Upper lobe of right lung (tissue), 1 donor: Measurements from ENCODE around the gene WASL. TPM values are rescaled to one million over a fixed set of nuclear protein-coding genes. Genes with fewer than 3 reads are reported as not detected.

Experiments
- ATAC-seq: fragments of 200-7000 bp; cut with Tn5 transposase; one replicate; pipeline ENCODE4 v1.9.1; 2020; ENCODE audit warnings: mild to moderate bottlenecking, moderate library complexity
- DNase-seq: peaks from one replicate; pipeline ENCODE4 v3.0.0-alpha.2; 2020
- H3K27ac ChIP-seq: fragments of 200-600 bp; one replicate; pipeline ENCODE4 v1.8.0; 2022
- H3K27me3 ChIP-seq: fragments of 200-600 bp; one replicate; pipeline ENCODE4 v1.8.0; 2022; ENCODE audit warnings: mild to moderate bottlenecking
- H3K36me3 ChIP-seq: fragments of 200-600 bp; one replicate; pipeline ENCODE4 v1.8.0; 2022
- H3K4me1 ChIP-seq: fragments of 200-600 bp; one replicate; pipeline ENCODE4 v1.8.0; 2022
- H3K4me3 ChIP-seq: fragments of 200-600 bp; one replicate; pipeline ENCODE4 v1.8.0; 2022; ENCODE audit warnings: mild to moderate bottlenecking
- H3K9me3 ChIP-seq: fragments of 200-600 bp; one replicate; pipeline ENCODE4 v1.8.0; 2022
- CTCF ChIP-seq: fragments of 200-600 bp; IDR thresholded peaks from one replicate; pipeline ENCODE4 v1.8.0; 2022; ENCODE audit warnings: antibody characterized with exemption
- intact Hi-C: fragments of 100-400 bp; cut with DNase I; formaldehyde crosslinking; loops from one replicate; pipeline ENCODE4 v1.11.0; 2022
- total RNA-seq: library from RNA; stranded (reverse); fragmentation: NEBNext Ultra II Directional; extraction: Animal tissue kit (Norgen Biotek cat#: 25700); gene quantifications from one replicate; pipeline ENCODE4 v1.2.1, GENCODE V29; 2021
- donor health status: DM: no; HTN: yes; CAD: no; lungs with severe emphysema.

Gene WASL
- total RNA-seq, 1 donor from 2014 or later: 40.0 TPM

DNA sequence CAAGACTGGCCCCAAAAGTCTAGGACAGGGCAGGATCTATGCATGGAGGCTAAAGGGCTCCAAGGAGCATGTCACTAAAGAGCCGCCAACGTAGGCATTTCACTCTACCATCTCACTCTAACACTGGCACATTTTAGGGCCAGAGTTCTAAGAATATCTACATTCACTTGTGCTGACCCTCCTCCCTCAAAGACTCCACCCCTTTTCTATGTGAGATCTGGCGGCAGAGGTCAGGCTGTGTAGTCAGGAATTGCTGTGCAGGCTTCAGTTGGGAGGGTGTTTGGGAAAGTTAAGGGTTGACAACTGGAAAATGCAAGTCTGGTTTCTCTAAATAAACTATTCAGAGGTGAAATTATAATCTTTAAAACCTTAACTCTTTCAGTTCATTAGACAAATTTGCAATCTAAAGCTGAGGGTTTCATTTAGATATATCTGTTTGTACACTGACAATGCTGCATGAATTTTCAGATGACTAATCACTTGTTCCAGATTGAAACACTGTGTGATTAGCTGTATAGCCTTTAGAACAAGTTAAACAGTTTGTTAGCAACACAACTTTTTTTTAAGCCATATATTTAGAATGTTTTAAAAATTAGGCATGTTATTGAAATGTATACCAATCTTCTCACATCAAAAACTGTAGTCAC is 74.9 kb downstream of the WASL start:
- TF ChIP-seq CTCF: no peak
- ATAC-seq: no peak

GRCh38 chr7:123673137-123673732 is 75.6 kb downstream of the WASL start:
- no peak overlapping the region for H3K4me3 ChIP-seq
- no peaks in the 10 kb centered on the region for H3K36me3 ChIP-seq
- H3K27ac ChIP-seq: no peak overlapping the region
- peaks cover 6% of the 10 kb centered on the region for H3K4me1 ChIP-seq
- ATAC-seq (no peak), DNase-seq (no peak)
- H3K9me3 ChIP-seq: no peaks in the 10 kb centered on the region
- H3K27me3 ChIP-seq: no peaks in the 10 kb centered on the region
- intact Hi-C loops: no loop called here
- TF ChIP-seq CTCF: no peak

More for the DNA sequence above, 74.9 kb downstream of the WASL start:
- no peaks in the 10 kb centered on the region for H3K27me3 ChIP-seq
- H3K4me1 ChIP-seq: peaks cover 6% of the 10 kb centered on the region
- no peak for DNase-seq
- H3K27ac ChIP-seq: no peak overlapping the region
- H3K9me3 ChIP-seq: no peaks in the 10 kb centered on the region
- H3K4me3 ChIP-seq: no peak overlapping the region
- intact Hi-C loops: no loop called here
- no peaks in the 10 kb centered on the region for H3K36me3 ChIP-seq

DNA sequence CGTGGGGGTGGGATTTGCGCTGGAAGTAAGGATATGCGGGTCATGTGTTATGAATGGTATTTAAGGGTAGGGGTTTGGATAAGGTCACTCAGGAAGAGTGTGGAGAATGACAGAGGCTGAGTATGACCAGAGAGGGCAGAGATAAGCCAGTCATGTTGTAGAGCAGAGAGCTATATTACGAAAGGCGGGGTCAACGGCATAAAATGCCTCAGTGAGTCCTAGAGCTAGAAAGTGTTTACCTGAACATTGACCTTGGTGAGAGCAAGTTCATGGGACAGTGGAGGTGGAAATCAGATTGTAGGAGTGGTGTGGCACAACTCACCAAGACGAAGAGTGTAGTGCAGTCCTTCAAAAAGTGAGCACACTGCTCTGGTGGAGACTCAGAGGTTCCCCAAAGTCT is 79.3 kb downstream of the WASL start:
- no peak overlapping the region for H3K4me3 ChIP-seq

DNA sequence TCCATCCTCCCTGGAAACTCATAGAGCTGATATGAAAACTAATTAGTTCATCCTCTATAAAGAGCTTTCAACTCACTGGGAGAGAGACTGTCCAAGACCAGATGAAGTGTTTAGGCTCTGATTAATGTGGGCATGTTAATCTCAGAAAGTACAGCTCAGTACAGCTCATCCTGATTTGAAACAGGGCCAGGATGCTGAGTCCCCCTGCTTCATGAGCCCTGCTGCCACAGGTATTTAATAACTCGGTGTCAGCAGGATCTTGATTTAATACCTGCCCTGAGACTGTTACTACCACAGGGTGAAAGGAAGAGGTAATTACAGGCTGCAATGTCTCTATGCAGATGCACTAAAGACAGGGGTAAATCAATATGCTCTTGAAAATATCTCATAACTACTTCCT is 82.3 kb downstream of the WASL start:
- DNase-seq (no peak), ATAC-seq (no peak)
- no peaks in the 10 kb centered on the region for H3K27me3 ChIP-seq
- intact Hi-C loops: no loop called here
- no peak overlapping the region for H3K27ac ChIP-seq
- H3K4me1 ChIP-seq: no peaks in the 10 kb centered on the region
- no peaks in the 10 kb centered on the region for H3K9me3 ChIP-seq
- no peaks in the 10 kb centered on the region for H3K36me3 ChIP-seq
- H3K4me3 ChIP-seq: no peak overlapping the region
- TF ChIP-seq CTCF: no peak

More for the DNA sequence above, 79.3 kb downstream of the WASL start:
- peaks cover 5% of the 10 kb centered on the region for H3K4me1 ChIP-seq
- intact Hi-C loops: no loop called here
- H3K36me3 ChIP-seq: no peaks in the 10 kb centered on the region
- TF ChIP-seq CTCF: no peak
- H3K27ac ChIP-seq: no peak overlapping the region
- no peak for DNase-seq
- no peaks in the 10 kb centered on the region for H3K9me3 ChIP-seq
- no peaks in the 10 kb centered on the region for H3K27me3 ChIP-seq
- ATAC-seq: no peak

DNA sequence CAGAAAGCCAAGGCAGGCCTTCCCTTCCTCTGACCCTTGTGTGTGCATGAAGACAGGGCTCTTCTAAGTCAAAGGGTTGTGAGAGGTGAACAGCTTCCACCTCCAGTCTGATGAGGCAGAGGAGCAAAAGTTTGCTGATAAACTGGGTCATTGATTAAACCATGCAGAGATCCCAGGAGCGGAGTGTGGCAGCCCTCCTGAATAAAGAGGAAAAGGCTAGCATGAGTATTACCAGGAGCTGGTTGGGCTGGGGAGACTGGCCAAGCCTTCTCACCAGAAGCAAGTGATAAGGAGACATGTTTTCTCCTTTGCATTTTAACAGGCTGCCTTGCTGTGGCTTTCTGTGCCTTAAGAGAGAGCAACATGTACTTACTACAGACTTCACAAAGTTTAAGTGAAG is 82.9 kb downstream of the WASL start:
- H3K4me3 ChIP-seq: no peak overlapping the region
- ATAC-seq: no peak
- H3K9me3 ChIP-seq: no peaks in the 10 kb centered on the region
- no peaks in the 10 kb centered on the region for H3K4me1 ChIP-seq
- no peaks in the 10 kb centered on the region for H3K27me3 ChIP-seq
- DNase-seq: no peak
- no peak for TF ChIP-seq CTCF
- intact Hi-C loops: no loop called here
- no peaks in the 10 kb centered on the region for H3K36me3 ChIP-seq
- no peak overlapping the region for H3K27ac ChIP-seq
